ENCODE results near the gene PPIH. TPM values are rescaled to one million over a fixed set of nuclear protein-coding genes. Genes with fewer than 3 reads are reported as not detected.
"Not testable (repeated sequence)": the region's sequence is repeated elsewhere in the genome, so short reads cannot be mapped to it uniquely, and the experiment has no call there.

The PPIH gene
- total and polyA plus RNA-seq, 4 donors = 7.9 to 16.3 (median 13.0) TPM

GRCh38 chr1:42712808-42713207 is 54.6 kb downstream of the PPIH start:
- H3K9ac ChIP-seq (ENCODE audit: low read depth in 1 of 2, low read length in 2 of 2); DNase-seq (ENCODE audit: low spot score); H3K36me3 ChIP-seq (ENCODE audit: control insufficient read depth in 4 of 4, insufficient read depth in 3 of 4, low read depth in 1 of 4, low read length in 3 of 4); H3K4me1 ChIP-seq (ENCODE audit: control insufficient read depth in 4 of 4, insufficient read depth in 4 of 4, low read length in 3 of 4); H3K27me3 ChIP-seq (ENCODE audit: control insufficient read depth in 4 of 4, insufficient read depth in 4 of 4, low read length in 3 of 4); H3K4me3 ChIP-seq (ENCODE audit: low read depth in 1 of 3, low read length in 3 of 3); H3K27ac ChIP-seq (ENCODE audit: low read depth in 1 of 2, low read length in 2 of 2); H3K9me3 ChIP-seq (ENCODE audit: control insufficient read depth in 4 of 4, low read length in 3 of 4): not testable (repeated sequence)
- peak in 1 of 2 donors; percentile 34 for TF ChIP-seq HNF4A (conservative IDR thresholded peaks at IDR 0.05)
- 68% methylated on average over 3 of the region's 3 CpGs for WGBS

- no peak overlapping the region for H3K27ac ChIP-seq (ENCODE audit: low read depth in 1 of 2, low read length in 2 of 2)
- no peak overlapping the region for H3K4me3 ChIP-seq (ENCODE audit: low read depth in 1 of 3, low read length in 3 of 3)
- no peaks in the 10 kb centered on the region for H3K9me3 ChIP-seq (ENCODE audit: control insufficient read depth in 4 of 4, low read length in 3 of 4)
- no peak for DNase-seq (ENCODE audit: low spot score)
- H3K27me3 ChIP-seq (ENCODE audit: control insufficient read depth in 4 of 4, insufficient read depth in 4 of 4, low read length in 3 of 4) = no peaks in the 10 kb centered on the region
- no peak overlapping the region for H3K9ac ChIP-seq (ENCODE audit: low read depth in 1 of 2, low read length in 2 of 2)
- peaks cover 1 to 8% (median 6%) of the 10 kb centered on the region in 4 donors for H3K36me3 ChIP-seq (ENCODE audit: control insufficient read depth in 4 of 4, insufficient read depth in 3 of 4, low read depth in 1 of 4, low read length in 3 of 4)
- peaks cover 0 to 4% (median under 1%) of the 10 kb centered on the region in 4 donors for H3K4me1 ChIP-seq (ENCODE audit: control insufficient read depth in 4 of 4, insufficient read depth in 4 of 4, low read length in 3 of 4)
- TF ChIP-seq RXRA (IDR thresholded peaks at IDR 0.05) (no peak), TAF1 (conservative IDR thresholded peaks at IDR 0.05) (no peak), NR2F2 (IDR thresholded peaks at IDR 0.05) (no peak), YY1 (IDR thresholded peaks at IDR 0.05) (no peak), FOXA2 (IDR thresholded peaks at IDR 0.05) (no peak), HNF4G (IDR thresholded peaks at IDR 0.05) (no peak), SP1 (IDR thresholded peaks at IDR 0.05) (no peak), EGR1 (IDR thresholded peaks at IDR 0.05; ENCODE audit: low read depth in 2 of 2) (no peak), JUND (IDR thresholded peaks at IDR 0.05) (no peak), FOXA1 (IDR thresholded peaks at IDR 0.05) (no peak), GABPA (IDR thresholded peaks at IDR 0.05 in 1 of 2, conservative IDR thresholded peaks at IDR 0.05 in 1 of 2) (no peak)
- TF ChIP-seq, protein P1, sequence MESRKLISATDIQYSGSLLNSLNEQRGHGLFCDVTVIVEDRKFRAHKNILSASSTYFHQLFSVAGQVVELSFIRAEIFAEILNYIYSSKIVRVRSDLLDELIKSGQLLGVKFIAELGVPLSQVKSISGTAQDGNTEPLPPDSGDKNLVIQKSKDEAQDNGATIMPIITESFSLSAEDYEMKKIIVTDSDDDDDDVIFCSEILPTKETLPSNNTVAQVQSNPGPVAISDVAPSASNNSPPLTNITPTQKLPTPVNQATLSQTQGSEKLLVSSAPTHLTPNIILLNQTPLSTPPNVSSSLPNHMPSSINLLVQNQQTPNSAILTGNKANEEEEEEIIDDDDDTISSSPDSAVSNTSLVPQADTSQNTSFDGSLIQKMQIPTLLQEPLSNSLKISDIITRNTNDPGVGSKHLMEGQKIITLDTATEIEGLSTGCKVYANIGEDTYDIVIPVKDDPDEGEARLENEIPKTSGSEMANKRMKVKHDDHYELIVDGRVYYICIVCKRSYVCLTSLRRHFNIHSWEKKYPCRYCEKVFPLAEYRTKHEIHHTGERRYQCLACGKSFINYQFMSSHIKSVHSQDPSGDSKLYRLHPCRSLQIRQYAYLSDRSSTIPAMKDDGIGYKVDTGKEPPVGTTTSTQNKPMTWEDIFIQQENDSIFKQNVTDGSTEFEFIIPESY (IDR thresholded peaks at IDR 0.05) = no peak
- TF ChIP-seq, protein P2, sequence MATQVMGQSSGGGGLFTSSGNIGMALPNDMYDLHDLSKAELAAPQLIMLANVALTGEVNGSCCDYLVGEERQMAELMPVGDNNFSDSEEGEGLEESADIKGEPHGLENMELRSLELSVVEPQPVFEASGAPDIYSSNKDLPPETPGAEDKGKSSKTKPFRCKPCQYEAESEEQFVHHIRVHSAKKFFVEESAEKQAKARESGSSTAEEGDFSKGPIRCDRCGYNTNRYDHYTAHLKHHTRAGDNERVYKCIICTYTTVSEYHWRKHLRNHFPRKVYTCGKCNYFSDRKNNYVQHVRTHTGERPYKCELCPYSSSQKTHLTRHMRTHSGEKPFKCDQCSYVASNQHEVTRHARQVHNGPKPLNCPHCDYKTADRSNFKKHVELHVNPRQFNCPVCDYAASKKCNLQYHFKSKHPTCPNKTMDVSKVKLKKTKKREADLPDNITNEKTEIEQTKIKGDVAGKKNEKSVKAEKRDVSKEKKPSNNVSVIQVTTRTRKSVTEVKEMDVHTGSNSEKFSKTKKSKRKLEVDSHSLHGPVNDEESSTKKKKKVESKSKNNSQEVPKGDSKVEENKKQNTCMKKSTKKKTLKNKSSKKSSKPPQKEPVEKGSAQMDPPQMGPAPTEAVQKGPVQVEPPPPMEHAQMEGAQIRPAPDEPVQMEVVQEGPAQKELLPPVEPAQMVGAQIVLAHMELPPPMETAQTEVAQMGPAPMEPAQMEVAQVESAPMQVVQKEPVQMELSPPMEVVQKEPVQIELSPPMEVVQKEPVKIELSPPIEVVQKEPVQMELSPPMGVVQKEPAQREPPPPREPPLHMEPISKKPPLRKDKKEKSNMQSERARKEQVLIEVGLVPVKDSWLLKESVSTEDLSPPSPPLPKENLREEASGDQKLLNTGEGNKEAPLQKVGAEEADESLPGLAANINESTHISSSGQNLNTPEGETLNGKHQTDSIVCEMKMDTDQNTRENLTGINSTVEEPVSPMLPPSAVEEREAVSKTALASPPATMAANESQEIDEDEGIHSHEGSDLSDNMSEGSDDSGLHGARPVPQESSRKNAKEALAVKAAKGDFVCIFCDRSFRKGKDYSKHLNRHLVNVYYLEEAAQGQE (IDR thresholded peaks at IDR 0.05) = no peak
Observed at GRCh38 chr1:42713293-42713692, 55.1 kb downstream of the PPIH start.

GRCh38 chr1:42714441-42714840 is 56.2 kb downstream of the PPIH start:
- H3K27ac ChIP-seq (ENCODE audit: low read depth in 1 of 2, low read length in 2 of 2); H3K36me3 ChIP-seq (ENCODE audit: control insufficient read depth in 4 of 4, insufficient read depth in 3 of 4, low read depth in 1 of 4, low read length in 3 of 4); H3K4me1 ChIP-seq (ENCODE audit: control insufficient read depth in 4 of 4, insufficient read depth in 4 of 4, low read length in 3 of 4); H3K27me3 ChIP-seq (ENCODE audit: control insufficient read depth in 4 of 4, insufficient read depth in 4 of 4, low read length in 3 of 4); H3K4me3 ChIP-seq (ENCODE audit: low read depth in 1 of 3, low read length in 3 of 3); DNase-seq (ENCODE audit: low spot score); H3K9ac ChIP-seq (ENCODE audit: low read depth in 1 of 2, low read length in 2 of 2); H3K9me3 ChIP-seq (ENCODE audit: control insufficient read depth in 4 of 4, low read length in 3 of 4): not testable (repeated sequence)

Data from liver (tissue), 9 donors.